Neural cell (in vitro differentiated cells): ENCODE results near the gene TULP4. TPM values are rescaled to one million over a fixed set of nuclear protein-coding genes. Genes with fewer than 3 reads are reported as not detected.
"Not testable (repeated sequence)": the region's sequence is repeated elsewhere in the genome, so short reads cannot be mapped to it uniquely, and the experiment has no call there.

Experiments used
- H2AFZ ChIP-seq: fragments of 200-600, 300-800 bp; sonication (generic), shearing (Covaris generic); 2 replicates; pipeline ENCODE4 v1.6.0; 2014; ENCODE audit warnings: low read depth, mild to moderate bottlenecking, antibody characterized with exemption, low read length, moderate library complexity
- H3F3A ChIP-seq: fragments of 200-600 bp; shearing (Covaris generic); 2 replicates; pipeline ENCODE4 v1.6.1; 2016; ENCODE audit warnings: mild to moderate bottlenecking, moderate library complexity, mixed read lengths, antibody characterized with exemption, low read length; ENCODE audit not compliant: insufficient read depth, poor library complexity, severe bottlenecking
- H3K27ac ChIP-seq: fragments of 200-600, 300-800 bp; sonication (generic), shearing (Covaris generic); 2 replicates; pipeline ENCODE4 v1.5.1; 2014; ENCODE audit warnings: mild to moderate bottlenecking, low read length, moderate library complexity
- H3K27me3 ChIP-seq: fragments of 300-800, 200-600 bp; sonication (generic), shearing (Covaris generic); 2 replicates; pipeline ENCODE4 v1.6.0; 2014; ENCODE audit warnings: mild to moderate bottlenecking, low read depth, low read length, moderate library complexity; ENCODE audit not compliant: insufficient read depth
- H3K36me3 ChIP-seq: fragments of 300-800, 200-600 bp; sonication (generic), shearing (Covaris generic); 2 replicates; pipeline ENCODE4 v1.5.1; 2014; ENCODE audit warnings: mild to moderate bottlenecking, antibody characterized with exemption, low read length, moderate library complexity; ENCODE audit not compliant: insufficient read depth
- H3K4me2 ChIP-seq: fragments of 300-800, 200-600 bp; sonication (generic), shearing (Covaris generic); 2 replicates; pipeline ENCODE4 v1.6.0; 2014; ENCODE audit warnings: mild to moderate bottlenecking, low read length
- H3K4me3 ChIP-seq: fragments of 300-800, 200-600 bp; sonication (generic), shearing (Covaris generic); 2 replicates; pipeline ENCODE4 v1.5.1; 2014; ENCODE audit warnings: mild to moderate bottlenecking, low read length, moderate library complexity
- H3K79me2 ChIP-seq: fragments of 200-600 bp; shearing (Covaris generic); replicated peaks from 2 replicates; pipeline ENCODE4 v1.6.0; 2014; ENCODE audit warnings: mild to moderate bottlenecking, low read length, moderate library complexity; ENCODE audit not compliant: insufficient read depth
- H3K9ac ChIP-seq: fragments of 300-800, 200-600 bp; sonication (generic), shearing (Covaris generic); 2 replicates; pipeline ENCODE4 v1.6.1; 2016; ENCODE audit warnings: mild to moderate bottlenecking, low read length, mixed read lengths
- H3K9me2 ChIP-seq: fragments of 200-600 bp; shearing (Covaris generic); 2 replicates; pipeline ENCODE4 v1.6.1; 2016; ENCODE audit warnings: mild to moderate bottlenecking, low read length, mixed read lengths; ENCODE audit not compliant: insufficient read depth
- H3K9me3 ChIP-seq: fragments of 200-600, 300-800 bp; sonication (generic), shearing (Covaris generic); 2 replicates; pipeline ENCODE4 v1.6.1; 2016; ENCODE audit warnings: mild to moderate bottlenecking, mixed run types, low read length, moderate library complexity, mixed read lengths
- H4K20me1 ChIP-seq: fragments of 200-600 bp; shearing (Covaris generic); 2 replicates; pipeline ENCODE4 v1.6.1; 2016; ENCODE audit warnings: mild to moderate bottlenecking, mixed run types; ENCODE audit not compliant: insufficient read depth
- EP300 ChIP-seq: fragments of 450-650 bp; conservative IDR thresholded peaks from 2 replicates; pipeline ENCODE4 v1.6.1; 2014; ENCODE audit warnings: antibody characterized with exemption, mild to moderate bottlenecking, moderate library complexity; ENCODE audit not compliant: poor library complexity, severe bottlenecking
- MXI1 ChIP-seq: fragments of 450-650 bp; conservative IDR thresholded peaks from 2 replicates; pipeline ENCODE4 v1.6.1; 2014; ENCODE audit warnings: antibody characterized with exemption, mild to moderate bottlenecking; ENCODE audit not compliant: poor library complexity, severe bottlenecking
- RAD21 ChIP-seq: fragments of 450-650 bp; conservative IDR thresholded peaks from 2 replicates; pipeline ENCODE4 v1.6.1; 2014; ENCODE audit warnings: antibody characterized with exemption, mild to moderate bottlenecking, moderate library complexity
- SMC3 ChIP-seq: fragments of 450-650 bp; conservative IDR thresholded peaks from 2 replicates; pipeline ENCODE4 v1.6.1; 2014; ENCODE audit warnings: antibody characterized with exemption, mild to moderate bottlenecking, moderate library complexity; ENCODE audit not compliant: poor library complexity
- TAF1 ChIP-seq: IDR thresholded peaks from 2 replicates; pipeline ENCODE4 v1.6.1; 2012; ENCODE audit warnings: low read depth
- polyA plus RNA-seq: library from polyadenylated mRNA; depleted of rRNA; stranded (reverse); fragments of >200 nt; gene quantifications from 2 replicates; pipeline ENCODE4 v1.2.3, GENCODE V29; 2014
- TF ChIP-seq, protein P1 (sequence below): fragments of 450-650 bp; IDR thresholded peaks from 2 replicates; pipeline ENCODE4 v1.5.1; 2014; ENCODE audit warnings: antibody characterized with exemption, mild to moderate bottlenecking, moderate library complexity; ENCODE audit not compliant: poor library complexity, severe bottlenecking
- TF ChIP-seq, protein P2 (sequence below): IDR thresholded peaks from 2 replicates; pipeline ENCODE4 v1.6.1; 2012; ENCODE audit warnings: borderline replicate concordance

Gene TULP4
- polyA plus RNA-seq, 1 donor from 2014 or later: 30.6 TPM

DNA sequence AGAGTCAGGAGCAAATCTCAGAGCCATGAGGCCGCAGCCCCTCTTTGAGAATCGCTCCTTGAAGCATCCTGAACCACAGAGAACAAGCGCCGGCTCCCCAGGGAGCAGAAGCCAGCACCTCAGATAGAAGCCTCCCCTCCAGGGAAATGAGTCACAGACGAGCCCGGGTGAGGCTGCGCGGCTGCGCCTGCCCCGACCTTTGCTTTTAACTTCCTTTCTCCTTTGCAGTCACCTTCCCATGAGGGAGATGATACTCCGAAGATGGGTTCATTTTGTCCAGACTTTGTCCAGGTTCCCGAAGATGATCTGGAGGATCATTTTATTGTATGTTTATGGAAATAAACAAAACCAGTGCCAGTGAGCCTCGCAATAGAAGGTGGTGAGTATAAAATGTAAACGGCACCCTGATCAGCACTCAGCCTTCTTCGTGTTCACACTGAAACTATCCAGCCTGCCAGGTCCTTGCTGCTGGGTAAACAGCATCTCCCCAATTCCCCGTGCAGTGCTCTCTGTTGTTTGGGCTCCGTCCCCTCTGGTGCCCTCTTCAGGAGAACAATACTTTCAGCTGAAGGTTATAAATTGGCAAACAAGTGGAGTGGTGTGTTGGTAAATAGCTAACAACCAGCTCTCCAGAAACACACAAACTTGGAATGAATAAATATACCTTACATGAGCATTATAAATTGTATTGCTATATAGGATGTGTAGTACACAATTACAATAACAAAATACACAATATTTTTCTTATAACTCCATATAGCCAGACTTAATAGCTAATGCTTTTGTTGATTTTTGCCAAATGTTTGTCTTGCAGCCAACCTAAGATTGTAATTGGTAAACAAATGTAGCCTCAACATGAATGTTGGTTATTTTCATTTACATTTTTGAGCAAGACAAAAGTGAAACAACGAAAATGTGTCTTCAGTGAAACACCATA lies 206.2 kb downstream of the TULP4 start:
- Histone ChIP-seq H3K27ac (peak overlapping the region; percentile 13), H3K36me3 (no peaks in the 10 kb centered on the region), H3K9me3 (no peaks in the 10 kb centered on the region), H3K9me2 (no peaks in the 10 kb centered on the region), H3K27me3 (no peaks in the 10 kb centered on the region), H3K4me2 (no peak overlapping the region), H3F3A (no peaks in the 10 kb centered on the region), H3K79me2 (no peaks in the 10 kb centered on the region), H3K9ac (no peak overlapping the region), H3K4me3 (peak overlapping the region; percentile 37), H4K20me1 (no peaks in the 10 kb centered on the region), H2AFZ (no peak overlapping the region)
- TF ChIP-seq MXI1 (no peak), SMC3 (peak; percentile 47)
- TF ChIP-seq, protein P1, sequence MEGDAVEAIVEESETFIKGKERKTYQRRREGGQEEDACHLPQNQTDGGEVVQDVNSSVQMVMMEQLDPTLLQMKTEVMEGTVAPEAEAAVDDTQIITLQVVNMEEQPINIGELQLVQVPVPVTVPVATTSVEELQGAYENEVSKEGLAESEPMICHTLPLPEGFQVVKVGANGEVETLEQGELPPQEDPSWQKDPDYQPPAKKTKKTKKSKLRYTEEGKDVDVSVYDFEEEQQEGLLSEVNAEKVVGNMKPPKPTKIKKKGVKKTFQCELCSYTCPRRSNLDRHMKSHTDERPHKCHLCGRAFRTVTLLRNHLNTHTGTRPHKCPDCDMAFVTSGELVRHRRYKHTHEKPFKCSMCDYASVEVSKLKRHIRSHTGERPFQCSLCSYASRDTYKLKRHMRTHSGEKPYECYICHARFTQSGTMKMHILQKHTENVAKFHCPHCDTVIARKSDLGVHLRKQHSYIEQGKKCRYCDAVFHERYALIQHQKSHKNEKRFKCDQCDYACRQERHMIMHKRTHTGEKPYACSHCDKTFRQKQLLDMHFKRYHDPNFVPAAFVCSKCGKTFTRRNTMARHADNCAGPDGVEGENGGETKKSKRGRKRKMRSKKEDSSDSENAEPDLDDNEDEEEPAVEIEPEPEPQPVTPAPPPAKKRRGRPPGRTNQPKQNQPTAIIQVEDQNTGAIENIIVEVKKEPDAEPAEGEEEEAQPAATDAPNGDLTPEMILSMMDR: peak; percentile 60

DNA sequence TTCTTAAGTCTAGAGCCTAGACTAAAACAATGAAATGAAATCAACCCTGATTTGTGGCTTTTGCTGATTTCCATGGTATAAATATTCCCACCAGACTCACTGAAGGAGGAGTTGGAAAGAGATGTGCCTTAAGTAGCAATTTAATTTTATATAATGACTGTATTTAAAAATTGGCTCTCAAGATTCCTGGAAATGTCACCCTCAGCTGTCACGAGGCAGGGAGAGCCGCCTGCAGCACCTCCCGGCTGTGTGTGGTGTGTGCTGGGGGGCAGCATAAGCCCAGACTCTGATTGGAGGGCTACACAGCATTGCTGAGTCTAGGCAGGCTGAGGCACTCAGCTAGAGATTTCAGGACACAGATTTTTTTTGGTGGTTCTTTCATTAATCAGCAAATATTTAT lies 207.0 kb downstream of the TULP4 start:
- no peaks in the 10 kb centered on the region for H3K36me3 ChIP-seq
- no peak overlapping the region for H3K4me2 ChIP-seq
- H3K9me2 ChIP-seq: no peaks in the 10 kb centered on the region
- H3K4me3 ChIP-seq: peak overlapping the region; percentile 10
- H3K27me3 ChIP-seq: no peaks in the 10 kb centered on the region
- H3F3A ChIP-seq: no peaks in the 10 kb centered on the region
- H3K9ac ChIP-seq: peak overlapping the region; percentile 7
- no peak overlapping the region for H2AFZ ChIP-seq
- no peaks in the 10 kb centered on the region for H3K9me3 ChIP-seq
- no peaks in the 10 kb centered on the region for H3K79me2 ChIP-seq
- H3K27ac ChIP-seq: peak overlapping the region; percentile 13
- no peaks in the 10 kb centered on the region for H4K20me1 ChIP-seq
- TF ChIP-seq EP300: no peak
- no peak for TF ChIP-seq RAD21
- no peak for TF ChIP-seq TAF1
- TF ChIP-seq SMC3: no peak
- TF ChIP-seq, protein P2, sequence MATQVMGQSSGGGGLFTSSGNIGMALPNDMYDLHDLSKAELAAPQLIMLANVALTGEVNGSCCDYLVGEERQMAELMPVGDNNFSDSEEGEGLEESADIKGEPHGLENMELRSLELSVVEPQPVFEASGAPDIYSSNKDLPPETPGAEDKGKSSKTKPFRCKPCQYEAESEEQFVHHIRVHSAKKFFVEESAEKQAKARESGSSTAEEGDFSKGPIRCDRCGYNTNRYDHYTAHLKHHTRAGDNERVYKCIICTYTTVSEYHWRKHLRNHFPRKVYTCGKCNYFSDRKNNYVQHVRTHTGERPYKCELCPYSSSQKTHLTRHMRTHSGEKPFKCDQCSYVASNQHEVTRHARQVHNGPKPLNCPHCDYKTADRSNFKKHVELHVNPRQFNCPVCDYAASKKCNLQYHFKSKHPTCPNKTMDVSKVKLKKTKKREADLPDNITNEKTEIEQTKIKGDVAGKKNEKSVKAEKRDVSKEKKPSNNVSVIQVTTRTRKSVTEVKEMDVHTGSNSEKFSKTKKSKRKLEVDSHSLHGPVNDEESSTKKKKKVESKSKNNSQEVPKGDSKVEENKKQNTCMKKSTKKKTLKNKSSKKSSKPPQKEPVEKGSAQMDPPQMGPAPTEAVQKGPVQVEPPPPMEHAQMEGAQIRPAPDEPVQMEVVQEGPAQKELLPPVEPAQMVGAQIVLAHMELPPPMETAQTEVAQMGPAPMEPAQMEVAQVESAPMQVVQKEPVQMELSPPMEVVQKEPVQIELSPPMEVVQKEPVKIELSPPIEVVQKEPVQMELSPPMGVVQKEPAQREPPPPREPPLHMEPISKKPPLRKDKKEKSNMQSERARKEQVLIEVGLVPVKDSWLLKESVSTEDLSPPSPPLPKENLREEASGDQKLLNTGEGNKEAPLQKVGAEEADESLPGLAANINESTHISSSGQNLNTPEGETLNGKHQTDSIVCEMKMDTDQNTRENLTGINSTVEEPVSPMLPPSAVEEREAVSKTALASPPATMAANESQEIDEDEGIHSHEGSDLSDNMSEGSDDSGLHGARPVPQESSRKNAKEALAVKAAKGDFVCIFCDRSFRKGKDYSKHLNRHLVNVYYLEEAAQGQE: no peak

DNA sequence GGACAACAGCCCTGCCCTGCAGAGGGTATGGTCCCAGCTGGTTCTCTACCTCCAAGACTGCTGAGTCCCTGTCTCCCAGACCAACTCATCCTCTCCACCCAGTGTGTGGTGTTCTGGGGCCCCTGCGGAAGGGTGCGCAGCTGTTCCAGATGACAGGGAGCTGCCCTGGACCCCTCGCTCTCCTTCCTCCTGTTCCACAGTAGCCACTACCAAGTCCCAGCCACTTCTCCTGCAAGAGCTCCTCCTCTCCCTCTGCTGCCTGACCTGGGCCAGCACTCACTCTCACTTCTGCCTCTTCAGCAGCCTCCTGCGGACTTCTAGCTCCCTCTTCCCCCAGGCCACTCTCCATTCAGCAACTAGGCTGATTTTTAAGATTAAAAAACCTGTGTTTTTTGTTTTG lies 207.5 kb downstream of the TULP4 start:
- H3K27me3 ChIP-seq: no peaks in the 10 kb centered on the region
- H3F3A ChIP-seq: no peaks in the 10 kb centered on the region
- no peak overlapping the region for H2AFZ ChIP-seq
- H4K20me1 ChIP-seq: no peaks in the 10 kb centered on the region
- H3K36me3 ChIP-seq: no peaks in the 10 kb centered on the region
- H3K4me2 ChIP-seq: no peak overlapping the region
- peak overlapping the region; percentile 13 for H3K27ac ChIP-seq
- no peaks in the 10 kb centered on the region for H3K9me2 ChIP-seq
- peak overlapping the region; percentile 10 for H3K4me3 ChIP-seq
- peak overlapping the region; percentile 7 for H3K9ac ChIP-seq
- no peaks in the 10 kb centered on the region for H3K9me3 ChIP-seq
- no peak for TF ChIP-seq EP300
- H3K79me2 ChIP-seq: no peaks in the 10 kb centered on the region

DNA sequence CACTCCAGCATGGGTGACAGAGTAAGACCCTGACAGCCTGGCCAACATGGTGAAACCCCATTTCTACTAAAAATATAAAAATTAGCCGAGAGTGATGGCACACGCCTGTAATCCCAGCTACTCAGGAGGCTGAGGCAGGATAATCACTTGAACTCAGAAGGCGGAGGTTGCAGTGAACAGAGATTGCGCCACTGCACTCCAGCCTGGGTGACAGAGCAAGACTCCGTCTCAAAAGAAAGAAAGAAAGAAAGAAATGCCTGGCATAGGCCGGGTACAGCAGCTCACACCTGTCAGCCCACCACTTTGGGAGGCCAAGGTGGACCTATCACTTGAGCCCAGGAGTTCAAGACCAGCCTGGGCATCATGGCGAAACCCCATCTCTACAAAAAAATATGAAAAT lies 208.7 kb downstream of the TULP4 start:
- H4K20me1 ChIP-seq, H3K27me3 ChIP-seq, H3K79me2 ChIP-seq, H3K27ac ChIP-seq, H3K9me3 ChIP-seq, H3F3A ChIP-seq, H3K9me2 ChIP-seq, H3K9ac ChIP-seq, H3K4me2 ChIP-seq, H3K36me3 ChIP-seq, H2AFZ ChIP-seq, H3K4me3 ChIP-seq: not testable (repeated sequence)
